Activated naive CD4-positive, alpha-beta T cell treated with anti-CD3 and anti-CD28 coated beads, Interleukin-2, amount 10 ng/mL, durations not matched to agents 5 hours and 36 hours (primary cell): ENCODE results near the gene ABHD17C. TPM values are rescaled to one million over a fixed set of nuclear protein-coding genes. Genes with fewer than 3 reads are reported as not detected.

Source experiments
- total RNA-seq, 2 experiments: library from RNA; stranded (reverse); gene quantifications; one replicate each; pipeline ENCODE4 v1.2.3, GENCODE V29; 2021

The ABHD17C gene
- 1 to 10 TPM; 2.8 to 3.5 TPM for total RNA-seq

GRCh38 chr15:80695099-80695910 is at the start of gene ABHD17C:
TSS of gene ABHD17C (plus strand) at chr15:80695310. CDS start at chr15:80695430, 120 bp downstream.

GRCh38 chr15:80778964-80779657 is 84.0 kb downstream of the ABHD17C start, which contains the start of gene CEMIP:
TSS of gene CEMIP (plus strand) at chr15:80779370. CDS start at chr15:80873880, 94,510 bp downstream.

Other genes with a start within 250 kb of the ABHD17C start
- gene CEMIP, start 84.1 kb downstream of the ABHD17C start, total RNA-seq = not detected